ENCODE results near the gene ABCG1.

GRCh38 chr21:42258150-42258884 is 39.4 kb downstream of the ABCG1 start:
- TF ChIP-seq CTCF (IDR thresholded peaks at IDR 0.05; ENCODE audit: low read depth, low read length, missing input control) (peak; percentile 81), EGR1 (IDR thresholded peaks at IDR 0.05; ENCODE audit: low read depth in 2 of 2) (no peak), RAD21 (IDR thresholded peaks at IDR 0.05) (peak; percentile 81 to 84), GABPA (IDR thresholded peaks at IDR 0.05 in 1 of 2, conservative IDR thresholded peaks at IDR 0.05 in 1 of 2) (no peak), YY1 (IDR thresholded peaks at IDR 0.05) (no peak), REST (IDR thresholded peaks at IDR 0.05) (no peak), TAF1 (conservative IDR thresholded peaks at IDR 0.05) (no peak), FOXA1 (IDR thresholded peaks at IDR 0.05) (no peak), ATF3 (IDR thresholded peaks at IDR 0.05) (no peak), HNF4G (IDR thresholded peaks at IDR 0.05) (no peak), JUND (IDR thresholded peaks at IDR 0.05) (no peak), SP1 (IDR thresholded peaks at IDR 0.05) (no peak), MAX (IDR thresholded peaks at IDR 0.05) (no peak)

Measured in liver (tissue), 3 donors.